ENCODE data around the gene RRP1.

Gene RRP1

GRCh38 chr21:43851593-43851992 lies 62.2 kb downstream of the RRP1 start:
- Histone ChIP-seq H3K4me1 (ENCODE audit: control insufficient read depth, insufficient read depth, low read length) (no peaks in the 10 kb centered on the region), H3K27me3 (ENCODE audit: control insufficient read depth, insufficient read depth, low read length, poor library complexity, severe bottlenecking) (no peaks in the 10 kb centered on the region), H3K36me3 (ENCODE audit: control insufficient read depth, insufficient read depth, low read length) (no peaks in the 10 kb centered on the region), H3K27ac (ENCODE audit: insufficient read depth, low read depth, low read length, poor library complexity, severe bottlenecking) (no peak overlapping the region), H3K9me3 (ENCODE audit: control insufficient read depth, low read length) (no peaks in the 10 kb centered on the region), H3K4me3 (ENCODE audit: insufficient read depth, low read depth, low read length) (no peak overlapping the region)
- 89 to 90% methylated on average over 11 to 12 of the region's 12 CpGs for WGBS, 2 experiments

- H3K27me3 ChIP-seq (ENCODE audit: control insufficient read depth, insufficient read depth, low read length, poor library complexity, severe bottlenecking) = no peaks in the 10 kb centered on the region
- no peak overlapping the region for H3K4me3 ChIP-seq (ENCODE audit: insufficient read depth, low read depth, low read length)
- no peak overlapping the region for H3K27ac ChIP-seq (ENCODE audit: insufficient read depth, low read depth, low read length, poor library complexity, severe bottlenecking)
- 90 to 92% methylated on average over 34 of the region's 34 CpGs for WGBS, 2 experiments
- no peaks in the 10 kb centered on the region for H3K36me3 ChIP-seq (ENCODE audit: control insufficient read depth, insufficient read depth, low read length)
- no peaks in the 10 kb centered on the region for H3K9me3 ChIP-seq (ENCODE audit: control insufficient read depth, low read length)
- H3K4me1 ChIP-seq (ENCODE audit: control insufficient read depth, insufficient read depth, low read length) = no peaks in the 10 kb centered on the region
Observed at GRCh38 chr21:43853851-43854772, 64.7 kb downstream of the RRP1 start.

All from ectodermal cell (in vitro differentiated cells).